ENCODE measurements around the gene ZNF324. TPM values are rescaled to one million over a fixed set of nuclear protein-coding genes. Genes with fewer than 3 reads are reported as not detected.

The ZNF324 gene
- total and polyA plus RNA-seq, 9 of the 15 experiments (the other 6 are each of a cell fraction or from before 2014, with no cell fraction given), result 0.92 to 16.4 (median 5.3) TPM

GRCh38 chr19:58516964-58517833, 50.3 kb downstream of the ZNF324 start (continued):
- TF ChIP-seq MGA (IDR thresholded peaks at IDR 0.05) (no peak), E2F3 (CRISPR knock-in tag; IDR thresholded peaks at IDR 0.05) (no peak), RBM22 (IDR thresholded peaks at IDR 0.05; ENCODE audit: low read depth, low read length, poor library complexity, severe bottlenecking) (peak; percentile 25), HNRNPL (IDR thresholded peaks at IDR 0.05; ENCODE audit: low read depth, low read length) (peak; percentile 91), MAX (CRISPR knock-in tag; IDR thresholded peaks at IDR 0.05) (no peak), ARID3A (IDR thresholded peaks at IDR 0.05; ENCODE audit: borderline replicate concordance, low read depth, low read length) (no peak), ZNF551 (CRISPR knock-in tag; IDR thresholded peaks at IDR 0.05) (no peak), IRF9 (tag; IDR thresholded peaks at IDR 0.05) (no peak)
- TF ChIP-seq, protein P1, sequence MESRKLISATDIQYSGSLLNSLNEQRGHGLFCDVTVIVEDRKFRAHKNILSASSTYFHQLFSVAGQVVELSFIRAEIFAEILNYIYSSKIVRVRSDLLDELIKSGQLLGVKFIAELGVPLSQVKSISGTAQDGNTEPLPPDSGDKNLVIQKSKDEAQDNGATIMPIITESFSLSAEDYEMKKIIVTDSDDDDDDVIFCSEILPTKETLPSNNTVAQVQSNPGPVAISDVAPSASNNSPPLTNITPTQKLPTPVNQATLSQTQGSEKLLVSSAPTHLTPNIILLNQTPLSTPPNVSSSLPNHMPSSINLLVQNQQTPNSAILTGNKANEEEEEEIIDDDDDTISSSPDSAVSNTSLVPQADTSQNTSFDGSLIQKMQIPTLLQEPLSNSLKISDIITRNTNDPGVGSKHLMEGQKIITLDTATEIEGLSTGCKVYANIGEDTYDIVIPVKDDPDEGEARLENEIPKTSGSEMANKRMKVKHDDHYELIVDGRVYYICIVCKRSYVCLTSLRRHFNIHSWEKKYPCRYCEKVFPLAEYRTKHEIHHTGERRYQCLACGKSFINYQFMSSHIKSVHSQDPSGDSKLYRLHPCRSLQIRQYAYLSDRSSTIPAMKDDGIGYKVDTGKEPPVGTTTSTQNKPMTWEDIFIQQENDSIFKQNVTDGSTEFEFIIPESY (CRISPR knock-in tag; IDR thresholded peaks at IDR 0.05), result peak; percentile 94

Data from K562 (cell line).